NT2/D1 (cell line): ENCODE data around the gene NAPSA.

ENCODE experiments used
- SUZ12 ChIP-seq: IDR thresholded peaks from 2 replicates; pipeline ENCODE4 v1.6.1; 2011; ENCODE audit not compliant: insufficient read length, insufficient read depth; ENCODE audit errors: extremely low read depth
- YY1 ChIP-seq: IDR thresholded peaks from 2 replicates; pipeline ENCODE4 v1.6.1; 2011; ENCODE audit not compliant: insufficient read length, insufficient read depth

GRCh38 chr19:50402544-50403301, 37.3 kb upstream of the NAPSA start:
- TF ChIP-seq YY1 (no peak), SUZ12 (no peak)
